MM.1S (cell line): ENCODE data around the gene DIP2C.

Experiments used
- EZH2 ChIP-seq: fragments of 300-600 bp; sonication (generic); optimal IDR thresholded peaks from 2 replicates; pipeline ENCODE3; 2017; ENCODE audit warnings: low read depth, mild to moderate bottlenecking, antibody characterized with exemption, low read length, mixed read lengths
- TF ChIP-seq, protein P1 (sequence below): fragments of 300-600 bp; sonication (generic); IDR thresholded peaks from 2 replicates; pipeline ENCODE4 v1.5.1; 2016; ENCODE audit warnings: antibody characterized with exemption, low read length, mixed read lengths

DNA sequence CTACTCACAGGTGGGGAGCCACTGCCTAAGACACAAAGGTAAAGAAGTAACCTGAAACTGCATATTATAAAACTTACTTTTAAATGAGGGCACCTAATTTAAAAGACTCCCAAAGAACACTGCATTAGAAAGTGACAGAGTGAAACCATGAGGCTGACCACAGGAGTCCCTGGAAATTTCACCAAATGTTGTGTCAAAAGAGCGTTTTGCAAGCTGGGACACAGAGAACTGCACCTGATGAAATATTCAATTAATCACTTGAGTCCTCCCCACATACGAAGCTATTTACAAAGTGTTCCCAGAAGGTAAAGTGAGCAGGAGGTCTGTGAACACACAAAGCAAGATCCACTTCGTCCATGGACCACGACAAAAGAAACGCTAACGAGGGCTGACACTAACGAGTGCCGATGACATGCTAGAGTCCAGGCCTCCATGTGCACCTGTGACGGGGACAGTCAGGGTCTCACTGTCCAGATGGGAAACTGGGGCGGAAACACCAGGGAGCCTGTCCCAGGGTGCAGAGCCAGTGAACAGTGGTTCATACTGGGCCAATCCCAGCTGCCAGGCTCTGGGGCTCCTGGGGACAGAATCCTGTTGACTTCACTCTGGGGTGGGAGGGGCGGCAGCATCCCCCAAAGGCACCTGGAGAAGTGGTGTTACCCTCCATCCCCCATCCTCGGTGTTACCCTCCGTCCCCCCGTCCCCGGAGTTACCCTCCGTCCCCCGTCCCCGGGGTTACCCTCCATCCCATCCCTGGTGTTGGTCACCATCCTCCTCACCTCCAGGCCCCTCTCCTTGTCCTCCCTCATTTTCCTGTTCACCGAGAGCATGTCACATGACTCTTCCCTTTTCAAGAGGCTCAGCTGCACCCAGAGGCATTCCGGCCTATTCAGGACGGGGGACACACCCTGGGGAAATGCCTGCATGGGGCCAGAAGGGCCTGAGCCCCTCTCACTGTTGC, 63.4 kb downstream of the DIP2C start:
- TF ChIP-seq EZH2, result no peak
- TF ChIP-seq, protein P1, sequence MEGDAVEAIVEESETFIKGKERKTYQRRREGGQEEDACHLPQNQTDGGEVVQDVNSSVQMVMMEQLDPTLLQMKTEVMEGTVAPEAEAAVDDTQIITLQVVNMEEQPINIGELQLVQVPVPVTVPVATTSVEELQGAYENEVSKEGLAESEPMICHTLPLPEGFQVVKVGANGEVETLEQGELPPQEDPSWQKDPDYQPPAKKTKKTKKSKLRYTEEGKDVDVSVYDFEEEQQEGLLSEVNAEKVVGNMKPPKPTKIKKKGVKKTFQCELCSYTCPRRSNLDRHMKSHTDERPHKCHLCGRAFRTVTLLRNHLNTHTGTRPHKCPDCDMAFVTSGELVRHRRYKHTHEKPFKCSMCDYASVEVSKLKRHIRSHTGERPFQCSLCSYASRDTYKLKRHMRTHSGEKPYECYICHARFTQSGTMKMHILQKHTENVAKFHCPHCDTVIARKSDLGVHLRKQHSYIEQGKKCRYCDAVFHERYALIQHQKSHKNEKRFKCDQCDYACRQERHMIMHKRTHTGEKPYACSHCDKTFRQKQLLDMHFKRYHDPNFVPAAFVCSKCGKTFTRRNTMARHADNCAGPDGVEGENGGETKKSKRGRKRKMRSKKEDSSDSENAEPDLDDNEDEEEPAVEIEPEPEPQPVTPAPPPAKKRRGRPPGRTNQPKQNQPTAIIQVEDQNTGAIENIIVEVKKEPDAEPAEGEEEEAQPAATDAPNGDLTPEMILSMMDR, result no peak
